A204.1 (cell line): ENCODE measurements around the gene ERCC6.

Experiments used
- FAIRE-seq: peaks from 2 replicates; lab custom pipeline; 2012; peaks lifted over from hg19 to GRCh38; lab: Jason Lieb, UNC

The ERCC6 gene

DNA sequence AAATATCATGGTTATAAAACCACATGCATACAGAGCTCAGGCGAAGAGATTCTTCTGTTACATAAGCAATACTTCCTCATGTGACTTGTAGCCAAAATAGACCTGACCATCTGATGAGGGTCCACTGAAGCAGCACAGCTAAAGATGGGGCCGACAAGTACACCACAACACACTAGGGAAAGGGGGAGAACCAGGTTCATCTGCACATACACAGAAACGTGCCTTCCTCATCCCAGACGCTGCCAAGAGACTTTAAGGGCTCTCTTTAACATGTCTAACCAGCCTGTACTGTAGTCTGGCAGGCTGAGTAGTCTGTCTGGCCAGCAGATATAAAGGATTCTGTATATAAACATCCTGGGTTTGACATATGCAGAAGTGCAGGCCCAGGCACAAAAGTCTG lies 30.3 kb downstream of the ERCC6 start:
- FAIRE-seq: no peak

DNA sequence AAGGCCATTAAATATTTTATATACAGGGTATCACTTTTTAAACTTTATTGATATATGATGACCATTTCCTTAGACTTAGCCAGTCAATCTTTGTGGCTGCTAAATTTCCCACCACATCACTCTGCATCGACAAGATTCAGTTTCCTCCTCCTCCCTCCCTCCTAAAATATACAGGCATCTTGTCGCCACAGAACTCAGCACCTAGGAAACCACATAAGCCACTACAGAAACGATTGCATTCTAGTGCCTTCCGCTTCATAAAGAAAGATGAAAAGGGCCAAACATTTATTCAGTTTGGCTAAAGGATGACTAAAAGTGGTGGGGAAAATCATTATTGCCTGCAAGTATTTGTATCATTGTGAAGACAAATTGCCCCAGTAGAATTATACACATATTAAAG lies 30.7 kb downstream of the ERCC6 start:
- FAIRE-seq: no peak

DNA sequence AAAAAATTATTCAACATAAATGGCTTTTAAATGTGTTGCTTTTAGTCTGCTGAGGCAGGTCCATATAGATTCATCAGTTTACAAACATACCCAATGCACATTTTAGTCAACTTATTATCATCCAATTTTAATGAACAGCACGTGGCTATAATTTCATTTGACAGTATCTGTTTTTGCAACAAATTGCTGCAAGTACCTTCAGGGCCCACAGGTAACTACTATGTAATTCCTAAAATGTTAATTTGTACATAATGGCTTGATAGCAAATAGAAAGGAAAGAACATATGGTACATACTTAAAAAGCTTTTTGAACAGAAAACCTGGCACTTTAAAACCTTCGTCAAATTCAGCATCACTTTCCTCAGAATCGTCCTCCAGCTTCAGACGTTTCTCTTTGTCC lies 33.3 kb downstream of the ERCC6 start:
- FAIRE-seq: no peak

DNA sequence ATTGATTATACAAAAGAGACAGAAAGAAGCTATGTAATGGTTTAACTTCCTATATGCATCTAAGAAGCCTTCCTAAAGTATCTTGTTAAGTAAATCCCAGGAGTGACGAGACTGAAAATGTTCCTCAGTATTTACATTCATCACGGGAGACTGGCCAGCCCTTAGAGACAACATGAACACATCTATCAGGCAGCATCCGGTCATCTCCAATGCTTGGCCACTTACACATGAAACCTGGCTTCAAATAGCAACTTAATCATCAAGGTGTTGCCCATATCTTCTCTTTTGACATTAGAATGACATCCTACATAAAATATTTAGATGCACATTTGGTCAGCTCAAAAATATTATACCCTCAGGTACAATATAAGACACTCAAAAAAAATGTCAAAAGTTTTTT lies 33.8 kb downstream of the ERCC6 start:
- FAIRE-seq: no peak

DNA sequence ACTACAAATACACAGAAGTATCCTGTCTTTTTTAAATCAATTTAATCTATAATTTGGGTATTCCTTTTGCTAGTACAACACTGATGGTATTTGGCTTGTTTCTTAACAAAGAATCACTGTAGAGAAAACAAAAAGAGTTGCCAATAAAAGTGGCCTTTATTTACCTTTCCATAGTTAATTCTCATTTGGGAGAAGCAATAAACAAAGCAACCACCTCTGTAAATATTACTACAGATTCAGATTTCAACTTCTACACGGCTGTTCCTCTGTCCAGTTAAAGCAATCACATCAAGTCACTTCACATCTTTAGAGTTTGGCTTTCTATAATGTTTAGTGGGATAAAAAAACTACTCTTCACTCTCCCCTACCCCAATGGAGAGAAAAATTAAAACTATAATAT lies 34.4 kb downstream of the ERCC6 start:
- no peak for FAIRE-seq

DNA sequence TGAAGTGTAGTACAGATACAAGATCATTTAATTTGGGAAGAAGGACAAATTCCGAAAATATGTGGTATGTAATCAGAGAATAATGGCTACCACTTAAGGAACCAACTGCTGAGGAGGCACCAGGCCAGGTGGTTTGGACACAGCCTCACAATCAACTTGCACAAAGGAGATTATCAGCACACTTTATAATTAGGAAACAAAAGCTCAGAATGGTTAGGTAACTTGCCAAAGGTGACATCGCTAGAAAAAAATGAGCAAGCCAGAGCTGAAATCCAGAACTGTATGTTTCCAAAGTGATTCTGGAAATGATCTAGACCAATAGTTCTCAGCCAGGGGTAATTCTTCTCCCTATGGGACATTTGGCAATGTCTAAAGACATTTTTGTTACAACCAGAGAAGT lies 36.6 kb downstream of the ERCC6 start:
- no peak for FAIRE-seq

DNA sequence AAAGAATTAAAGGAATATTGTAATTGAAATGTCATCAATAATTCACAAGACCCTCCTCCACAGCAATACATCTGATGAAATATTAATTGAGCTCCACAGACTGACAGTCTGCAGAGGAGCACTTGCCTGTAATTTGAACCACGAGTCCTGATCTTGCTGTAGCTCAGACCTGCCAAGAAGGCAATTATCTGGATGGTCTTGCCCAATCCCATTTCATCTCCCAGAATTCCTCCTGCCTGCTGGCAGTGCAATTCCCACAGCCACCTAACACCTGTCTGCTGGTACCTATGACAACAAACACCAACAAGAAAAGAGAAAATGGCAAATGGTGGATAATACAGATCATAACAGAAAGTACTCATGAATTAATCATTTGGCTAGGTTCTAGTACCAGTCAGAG lies 38.5 kb downstream of the ERCC6 start:
- FAIRE-seq: no peak

DNA sequence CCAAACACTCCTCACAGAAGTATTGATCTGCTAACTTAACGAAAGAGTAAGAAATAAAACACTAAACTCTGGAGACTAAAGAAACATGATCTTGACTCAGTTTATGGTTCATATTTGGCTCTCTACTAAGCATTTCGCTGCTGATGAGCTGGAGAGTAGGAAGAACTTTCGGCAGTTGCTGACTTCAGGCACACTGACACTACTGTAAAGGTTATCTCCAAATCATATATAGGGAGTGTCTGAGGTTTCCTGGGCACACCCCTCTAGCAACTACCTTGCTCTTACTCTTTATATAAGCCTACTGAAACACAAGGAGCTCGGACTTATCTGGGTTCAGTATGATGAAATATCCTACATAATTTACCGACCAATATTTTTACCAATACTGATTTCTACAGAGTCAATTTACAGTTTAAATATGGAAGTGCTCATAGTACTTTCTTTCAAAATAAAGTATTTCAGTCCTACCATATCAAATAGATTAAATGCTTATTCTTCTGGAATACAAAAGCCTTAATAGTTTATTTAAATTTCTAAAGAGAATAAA lies 39.5 kb downstream of the ERCC6 start:
- FAIRE-seq: no peak

DNA sequence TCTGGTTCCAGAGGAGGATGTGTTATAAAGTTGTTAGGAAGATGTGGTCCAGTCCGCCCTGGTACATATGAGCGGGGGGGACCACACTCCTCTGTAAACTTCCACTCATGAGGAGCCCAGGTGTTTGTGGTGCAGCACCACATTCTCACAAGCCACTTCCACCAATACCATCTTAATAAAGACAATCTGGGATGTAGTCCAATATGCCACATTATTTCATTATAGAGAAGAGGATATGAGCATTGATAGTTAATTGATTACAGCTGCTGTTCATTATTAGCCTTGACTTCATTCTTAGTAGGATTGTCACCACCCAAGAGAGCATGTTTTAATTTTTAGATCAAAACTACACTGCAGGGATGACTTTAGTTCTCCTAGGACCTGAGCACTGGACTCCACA lies 40.5 kb downstream of the ERCC6 start:
- FAIRE-seq: no peak

DNA sequence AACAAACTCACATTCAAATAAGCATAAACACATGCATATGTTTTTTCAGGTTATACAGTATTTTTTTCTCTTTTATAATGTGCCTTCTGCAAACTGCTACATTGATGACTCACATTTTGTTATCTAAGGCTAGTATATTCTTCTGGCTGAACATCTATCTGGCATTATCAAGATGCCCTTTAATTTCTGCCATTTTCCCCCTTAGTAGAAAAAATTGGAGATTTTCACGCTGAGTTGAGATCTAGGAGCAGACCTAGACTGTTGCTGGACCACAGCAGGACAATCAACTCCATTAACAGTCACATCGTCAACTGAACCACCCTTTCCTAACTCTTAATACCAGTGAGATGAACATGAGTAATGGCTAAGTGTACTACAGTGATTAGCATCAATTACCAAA lies 41.6 kb downstream of the ERCC6 start:
- no peak for FAIRE-seq

DNA sequence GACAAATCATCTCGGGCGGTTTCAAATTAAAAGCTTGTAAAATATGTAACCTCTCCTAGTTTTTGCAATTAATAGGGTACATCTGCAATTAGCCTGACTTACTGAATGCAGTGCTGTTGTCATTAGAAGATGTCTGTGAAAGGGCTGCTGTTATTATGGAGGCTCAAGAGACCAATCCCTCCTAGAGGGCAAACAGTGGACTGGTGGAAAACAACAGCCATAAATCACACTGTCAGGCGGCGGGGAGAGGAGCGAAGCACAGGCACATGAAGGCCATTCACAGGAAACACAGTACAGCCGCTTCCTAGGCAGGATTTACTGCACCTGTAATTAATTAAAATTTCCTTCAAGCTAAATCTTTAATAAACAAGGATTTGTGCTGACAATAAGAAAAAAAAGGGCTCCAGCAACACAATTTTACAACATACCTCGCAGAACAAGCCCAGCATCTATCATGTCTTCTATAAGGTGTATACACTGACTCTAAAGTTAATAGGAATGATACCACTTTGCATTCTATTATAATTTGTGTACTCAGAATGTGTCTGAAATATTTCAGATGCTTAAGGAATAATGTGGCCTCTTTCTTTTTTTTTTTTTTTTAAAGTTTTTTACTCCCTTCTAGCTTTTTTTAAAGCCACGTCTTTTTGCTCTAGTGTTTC lies 50.7 kb downstream of the ERCC6 start:
- no peak for FAIRE-seq

DNA sequence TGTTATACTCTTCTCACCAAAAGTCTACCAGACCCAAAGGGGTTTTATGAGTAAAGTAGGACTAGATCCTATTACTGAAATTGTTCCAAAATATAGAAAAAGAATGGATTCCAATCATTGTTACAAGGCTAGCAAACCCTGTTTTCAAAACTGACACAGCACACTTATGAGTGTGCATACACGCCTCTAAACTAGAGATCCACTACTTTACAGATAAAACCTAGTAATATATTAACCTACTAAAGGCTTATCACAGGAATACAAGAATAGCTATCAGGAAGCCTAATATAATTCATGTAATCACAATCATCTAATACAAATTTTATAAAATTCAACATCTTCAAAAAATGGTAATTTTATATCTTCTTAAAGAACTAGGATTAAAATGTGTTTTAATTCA lies 52.2 kb downstream of the ERCC6 start:
- no peak for FAIRE-seq

DNA sequence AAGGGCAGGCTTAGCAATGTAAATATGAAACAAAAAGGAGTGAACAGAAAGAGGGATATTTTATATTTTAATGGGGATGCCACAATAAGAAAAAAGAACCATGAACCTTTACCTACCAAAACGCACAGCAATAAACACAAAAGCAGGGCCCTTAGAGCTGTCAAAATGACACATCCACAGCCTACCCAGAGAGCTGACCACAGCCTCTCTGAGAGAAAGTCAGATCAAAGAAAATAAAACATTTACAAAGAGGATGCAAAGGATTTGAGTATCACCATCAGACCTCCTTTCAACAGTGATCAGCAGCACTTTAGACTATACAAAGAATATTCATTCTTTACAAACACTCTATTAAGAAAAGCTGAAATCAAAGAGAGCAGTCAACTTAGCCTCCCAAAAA lies 52.9 kb downstream of the ERCC6 start:
- no peak for FAIRE-seq

DNA sequence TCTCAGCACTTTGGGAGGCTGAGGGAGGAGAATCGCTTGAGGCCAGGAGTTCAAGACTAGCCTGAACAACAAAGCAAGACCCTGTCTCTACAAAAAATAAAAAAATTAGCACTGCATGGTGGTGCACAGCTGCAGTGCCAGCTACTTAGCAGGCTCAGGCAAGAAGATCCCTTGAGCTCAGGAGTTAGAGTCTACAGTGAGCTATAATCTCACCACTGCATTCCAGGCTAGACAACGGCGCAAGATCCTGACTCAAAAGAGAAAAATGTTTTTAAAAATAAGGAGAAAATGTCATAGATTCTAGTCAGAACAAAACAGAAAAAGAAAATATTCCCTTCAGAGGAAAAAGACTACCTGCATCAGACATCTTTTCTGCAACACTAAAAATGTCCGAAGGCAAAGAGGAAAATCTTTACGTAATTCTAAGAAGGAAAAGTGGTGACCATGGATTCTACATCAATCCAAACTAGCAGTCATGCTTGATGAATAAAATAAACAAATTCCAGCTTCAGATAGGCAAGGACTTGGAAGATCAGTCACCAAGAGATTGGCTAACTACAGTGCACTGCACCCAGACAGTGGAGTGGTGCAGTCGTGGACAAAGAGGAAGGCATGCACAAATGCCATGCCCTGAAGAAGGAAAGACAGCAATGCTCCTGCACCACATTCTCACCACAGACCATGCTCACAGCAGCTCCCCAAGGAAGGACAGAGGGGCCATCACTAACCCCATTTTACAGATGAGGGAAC lies 54.3 kb downstream of the ERCC6 start:
- no peak for FAIRE-seq

DNA sequence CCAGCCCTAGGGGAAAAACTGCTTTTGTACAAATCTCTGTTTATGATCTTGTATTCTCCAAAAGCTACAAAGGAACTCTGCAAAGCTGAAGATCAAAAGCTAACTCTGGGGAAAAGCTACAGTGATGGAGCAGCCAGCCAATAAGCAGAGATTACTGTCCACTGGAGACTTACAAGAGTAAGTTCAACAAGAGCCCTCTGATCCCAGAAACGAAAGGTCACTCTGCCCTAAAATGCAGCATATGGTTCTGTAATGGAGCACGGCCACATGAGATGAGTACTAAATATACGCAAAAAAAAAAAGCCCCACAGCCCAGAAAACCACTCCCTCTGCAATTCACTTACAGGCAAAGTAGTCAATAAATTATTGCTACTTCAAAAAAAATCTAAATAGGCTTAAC lies 60.1 kb downstream of the ERCC6 start:
- FAIRE-seq: no peak

DNA sequence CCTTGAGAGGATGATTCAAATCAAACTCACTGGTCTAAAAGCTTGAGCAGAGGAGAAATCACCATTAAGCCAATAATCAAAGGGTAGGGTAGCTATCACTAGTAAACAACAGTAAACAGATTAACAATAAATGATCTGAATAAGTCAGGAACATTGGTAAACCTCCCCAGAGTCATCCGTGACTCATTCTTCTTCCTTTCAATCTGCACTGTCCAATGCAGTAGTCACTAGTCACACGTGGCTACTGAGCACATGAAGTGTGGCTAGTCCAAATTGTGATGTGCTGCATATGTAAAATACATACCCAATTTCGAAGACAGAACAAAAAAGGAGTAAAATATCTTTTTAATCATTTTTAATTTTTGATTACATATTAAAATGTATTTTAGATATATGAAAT lies 64.0 kb downstream of the ERCC6 start:
- FAIRE-seq: no peak

DNA sequence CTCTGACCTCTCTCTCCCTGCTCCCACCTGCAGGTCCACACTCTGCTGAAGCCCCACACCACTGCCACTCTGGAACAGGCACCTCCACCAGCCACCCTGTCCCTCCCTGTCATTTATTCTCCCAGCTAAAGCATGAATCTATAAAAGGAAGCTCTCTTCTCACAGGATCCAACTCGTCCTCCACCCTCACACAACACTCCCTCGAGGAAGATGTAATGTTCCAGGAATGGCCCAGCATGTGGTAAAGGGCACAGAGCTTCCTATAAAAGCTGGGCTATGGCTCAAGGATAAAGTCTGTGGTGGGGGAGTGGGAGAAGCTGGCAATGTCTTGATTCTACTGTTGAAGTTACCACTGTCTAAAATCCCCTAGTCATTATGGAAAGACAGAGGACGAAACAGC lies 67.4 kb downstream of the ERCC6 start:
- no peak for FAIRE-seq

DNA sequence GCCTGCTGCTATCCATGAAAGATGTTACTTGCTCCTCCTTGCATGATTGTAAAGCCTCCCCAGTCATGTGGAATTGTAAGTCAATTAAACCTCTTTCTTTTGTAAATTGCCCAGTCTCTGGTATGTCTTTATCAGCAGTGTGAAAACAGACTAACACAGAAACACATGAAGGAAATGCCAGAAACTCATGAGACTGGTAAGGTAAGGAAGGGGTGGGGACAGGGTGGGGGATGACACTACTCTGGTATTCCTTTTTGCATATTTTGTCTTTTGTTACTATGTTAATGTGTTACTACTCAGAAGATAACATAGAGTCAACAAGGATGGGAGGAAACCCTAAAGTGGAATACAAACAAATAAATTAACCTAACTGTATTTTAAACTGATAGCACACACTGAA lies 73.2 kb downstream of the ERCC6 start:
- no peak for FAIRE-seq
